ENCODE results near the gene AFF3.

- TF ChIP-seq EZH2 (IDR thresholded peaks at IDR 0.05; ENCODE audit: low read depth, low read length, severe bottlenecking) (no peak), TCF12 (IDR thresholded peaks at IDR 0.05; ENCODE audit: low read depth, low read length) (no peak)
These were observed 21.2 kb downstream of the AFF3 start for GRCh38 chr2:100121124-100121718.
